Measurements from ENCODE around the gene RNASE1.
"Not testable (repeated sequence)": the region's sequence is repeated elsewhere in the genome, so short reads cannot be mapped to it uniquely, and the experiment has no call there.

RNASE1 gene

DNA sequence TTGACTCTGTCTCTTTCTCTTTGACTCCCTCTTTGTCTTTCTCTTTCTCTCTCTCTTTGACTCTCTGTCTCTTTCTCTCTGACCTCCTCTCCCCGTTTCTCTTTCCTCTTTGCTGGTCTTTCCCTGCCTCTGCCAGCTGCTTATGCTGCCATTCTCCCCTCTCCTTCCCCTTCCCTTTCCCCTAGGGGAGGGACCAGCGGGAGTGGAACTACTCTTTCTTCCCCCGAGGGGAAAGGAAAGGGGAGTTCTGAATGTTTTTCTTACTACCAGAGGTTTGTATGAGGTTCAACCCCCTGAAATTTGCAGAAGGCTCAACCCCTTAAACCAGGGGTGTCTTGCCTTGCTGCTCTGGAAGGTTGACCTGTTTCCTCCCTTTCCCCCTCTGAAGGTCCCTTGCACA, 24.7 kb upstream of the RNASE1 start:
- Histone ChIP-seq H3K9me3 (peaks cover 15% of the 10 kb centered on the region), H4K20me1 (no peaks in the 10 kb centered on the region), H3K36me3 (no peaks in the 10 kb centered on the region), H3K27ac (no peak overlapping the region), H3K9ac (no peak overlapping the region), H3K4me2 (no peak overlapping the region), H3K27me3 (no peaks in the 10 kb centered on the region), H3K4me1 (no peaks in the 10 kb centered on the region), H3K4me3 (no peak overlapping the region)
- no peak for TF ChIP-seq Cebpa-rat (IDR thresholded peaks at IDR 0.05)

DNA sequence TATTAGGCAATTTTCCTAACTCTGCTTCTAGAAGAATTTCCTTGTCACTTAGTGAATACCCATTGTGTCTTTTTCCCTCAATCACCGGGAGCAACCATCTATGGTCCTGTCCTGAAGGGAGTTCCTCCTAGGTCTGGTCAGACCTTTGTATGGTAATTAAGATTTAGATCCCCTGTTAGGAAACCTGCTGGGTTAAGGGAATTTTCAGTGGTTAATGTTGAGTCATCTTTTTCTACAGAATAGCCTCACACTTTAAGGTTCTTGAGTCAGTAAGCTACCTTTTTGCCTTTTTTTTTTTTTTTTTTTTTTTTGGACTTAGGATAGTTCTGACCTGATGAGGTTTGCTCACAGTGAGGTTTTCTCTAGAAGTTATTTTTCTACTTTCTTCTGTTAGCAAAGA, 24.0 kb upstream of the RNASE1 start:
- H3K36me3 ChIP-seq, H3K27ac ChIP-seq, H3K27me3 ChIP-seq, H3K4me1 ChIP-seq, H3K4me3 ChIP-seq, H3K9ac ChIP-seq, H4K20me1 ChIP-seq, H3K4me2 ChIP-seq: not testable (repeated sequence)
- peaks cover 15% of the 10 kb centered on the region for H3K9me3 ChIP-seq

- H3K9ac ChIP-seq: no peak overlapping the region
- H3K9me3 ChIP-seq: peaks cover 10% of the 10 kb centered on the region
- no peak overlapping the region for H3K4me2 ChIP-seq
These were observed 21.2 kb upstream of the RNASE1 start for GRCh38 chr14:20823859-20824258.

DNA sequence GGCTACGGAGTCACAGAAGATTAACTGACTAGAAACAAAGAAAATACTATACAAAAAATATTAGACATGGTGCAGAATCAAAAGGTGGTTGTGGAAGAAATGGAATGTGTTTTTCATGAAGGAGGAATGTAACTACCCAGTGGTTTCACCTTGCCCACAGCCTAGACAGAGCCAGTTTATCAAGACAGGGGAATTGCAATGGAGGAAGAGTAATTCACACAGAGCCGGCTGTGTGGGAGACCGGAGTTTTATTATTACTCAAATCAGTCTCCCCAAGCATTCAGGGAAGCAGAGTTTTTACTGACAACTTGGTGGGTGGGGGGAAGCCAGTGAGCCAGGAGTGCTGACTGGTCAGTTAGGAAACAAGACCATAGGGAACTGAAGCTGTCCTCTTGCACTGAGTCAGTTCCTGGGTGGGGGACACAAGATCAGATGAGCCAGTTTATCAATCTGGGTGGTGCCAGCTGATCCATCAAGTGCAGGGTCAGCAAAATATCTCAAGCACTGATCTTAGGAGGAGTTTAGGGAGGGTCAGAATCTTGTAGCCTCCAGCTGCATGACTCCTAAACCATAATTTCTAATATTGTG, 19.0 kb upstream of the RNASE1 start:
- H3K9ac ChIP-seq, H3K27ac ChIP-seq, H4K20me1 ChIP-seq, H3K36me3 ChIP-seq, H3K9me3 ChIP-seq, H3K27me3 ChIP-seq, H3K4me3 ChIP-seq, H3K4me2 ChIP-seq: not testable (repeated sequence)
- H3K4me1 ChIP-seq: peaks cover 10% of the 10 kb centered on the region

More at GRCh38 chr14:20823859-20824258, 21.2 kb upstream of the RNASE1 start:
- no peak overlapping the region for H3K27ac ChIP-seq
- no peak overlapping the region for H3K4me3 ChIP-seq
- no peaks in the 10 kb centered on the region for H3K36me3 ChIP-seq
- no peak for TF ChIP-seq Cebpa-rat (IDR thresholded peaks at IDR 0.05)
- no peaks in the 10 kb centered on the region for H4K20me1 ChIP-seq
- H3K4me1 ChIP-seq: no peaks in the 10 kb centered on the region
- H3K27me3 ChIP-seq: no peaks in the 10 kb centered on the region

- Histone ChIP-seq H3K27ac (no peak overlapping the region), H3K36me3 (no peaks in the 10 kb centered on the region), H3K9ac (no peak overlapping the region), H3K27me3 (no peaks in the 10 kb centered on the region), H3K4me2 (no peak overlapping the region), H3K4me1 (peaks cover 11% of the 10 kb centered on the region), H3K9me3 (no peaks in the 10 kb centered on the region), H3K4me3 (no peak overlapping the region), H4K20me1 (no peaks in the 10 kb centered on the region)
- TF ChIP-seq Cebpa-rat (IDR thresholded peaks at IDR 0.05): no peak
These were observed 17.6 kb upstream of the RNASE1 start for GRCh38 chr14:20820063-20820904.

DNA sequence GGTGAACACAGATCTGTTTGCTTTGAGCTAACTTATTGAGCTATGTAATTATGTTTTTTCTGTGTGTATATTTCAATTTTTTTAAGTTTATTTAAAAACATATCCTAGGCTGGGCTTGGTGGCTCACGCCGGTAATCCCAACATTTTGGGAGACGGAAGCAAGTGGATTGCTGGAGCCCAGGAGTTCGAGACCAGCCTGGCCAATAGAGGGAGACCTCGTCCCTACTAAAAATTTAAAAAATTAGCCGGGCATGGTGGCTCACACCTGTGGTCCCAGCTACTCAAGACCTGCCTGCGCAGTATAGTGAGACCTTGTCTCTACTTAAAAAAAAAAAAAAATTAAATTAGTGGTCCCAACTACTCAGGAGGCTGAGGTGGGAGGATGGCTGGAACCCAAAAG, 16.2 kb upstream of the RNASE1 start:
- no peak overlapping the region for H3K4me3 ChIP-seq
- H3K9ac ChIP-seq: no peak overlapping the region
- H3K36me3 ChIP-seq: no peaks in the 10 kb centered on the region
- no peaks in the 10 kb centered on the region for H3K27me3 ChIP-seq
- H3K4me1 ChIP-seq: peaks cover 11% of the 10 kb centered on the region
- TF ChIP-seq Cebpa-rat (IDR thresholded peaks at IDR 0.05): no peak
- H3K27ac ChIP-seq: no peak overlapping the region
- no peak overlapping the region for H3K4me2 ChIP-seq
- no peaks in the 10 kb centered on the region for H3K9me3 ChIP-seq
- no peaks in the 10 kb centered on the region for H4K20me1 ChIP-seq

DNA sequence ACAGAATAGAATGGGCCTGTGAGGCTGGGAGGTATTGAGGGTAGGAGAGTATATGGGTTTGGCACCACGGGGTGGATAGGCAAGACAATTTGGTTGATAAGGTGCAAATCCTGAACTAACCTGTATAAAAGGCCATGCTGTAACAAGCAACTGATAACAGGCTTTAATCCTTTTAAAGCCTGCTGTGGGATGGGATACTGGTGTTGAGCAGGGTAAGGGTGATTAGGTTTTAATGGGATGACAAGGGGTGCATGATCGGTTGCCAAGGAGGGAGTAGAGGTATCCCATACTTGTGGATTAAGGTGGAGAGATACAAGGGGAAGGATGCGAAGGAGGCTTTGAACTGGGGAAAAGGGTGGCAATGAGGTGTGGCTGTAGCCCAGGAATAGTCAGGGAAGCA, 13.3 kb upstream of the RNASE1 start:
- H3K9me3 ChIP-seq, H3K4me3 ChIP-seq, H3K27ac ChIP-seq, H3K9ac ChIP-seq, H3K4me2 ChIP-seq, H3K36me3 ChIP-seq, H4K20me1 ChIP-seq, H3K27me3 ChIP-seq: not testable (repeated sequence)
- H3K4me1 ChIP-seq: peaks cover 18% of the 10 kb centered on the region

DNA sequence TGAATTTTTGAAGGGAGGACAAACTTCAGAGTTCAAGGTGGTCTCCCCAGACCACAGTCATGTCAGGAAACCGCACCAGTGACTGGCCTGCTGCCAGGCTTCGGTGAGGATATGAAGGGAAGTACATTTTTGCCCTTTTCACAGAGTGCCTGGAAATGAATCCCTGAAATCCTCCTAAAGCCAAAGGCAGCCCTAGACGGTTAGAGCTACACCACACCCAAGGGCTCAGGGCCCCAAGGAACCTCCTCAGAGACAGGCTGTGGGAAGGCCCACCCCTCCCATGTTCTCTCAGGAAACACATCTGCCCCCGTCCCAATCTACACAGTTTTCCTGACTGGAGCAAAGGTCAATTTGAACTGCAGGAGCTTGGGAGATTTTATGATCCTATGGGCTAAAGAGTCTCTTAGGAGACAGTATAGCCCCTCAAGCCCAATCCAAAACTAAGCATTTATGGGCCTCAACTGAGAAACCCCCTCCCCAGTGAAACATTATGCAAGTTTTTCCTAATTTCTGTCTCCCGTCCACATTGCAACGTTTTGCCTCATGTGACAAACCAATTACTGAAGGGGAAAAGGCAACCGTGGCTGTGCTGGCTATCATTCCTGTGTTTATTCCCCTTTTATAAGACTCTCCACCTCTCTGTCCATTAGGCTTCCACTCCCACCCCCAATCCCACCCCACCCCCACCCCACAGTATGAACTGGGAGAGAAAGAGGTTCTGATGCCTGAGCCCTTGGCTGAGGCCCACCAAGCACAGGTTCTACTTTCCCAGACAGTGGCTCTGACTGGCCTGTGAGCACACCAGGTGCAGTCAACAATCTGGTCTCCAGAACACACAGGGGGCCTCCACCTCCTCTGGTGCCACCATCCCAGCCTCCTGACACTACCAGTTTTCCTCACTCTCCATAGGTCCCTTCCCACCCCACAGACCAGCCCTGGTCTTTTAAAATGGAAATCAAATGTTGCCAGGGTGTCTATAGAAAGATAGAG, 9.6 kb upstream of the RNASE1 start:
- Histone ChIP-seq H3K4me2 (peak overlapping the region; percentile 24; the same call in 1 of the 2 replicates), H3K9ac (no peak overlapping the region), H3K9me3 (no peaks in the 10 kb centered on the region), H3K27me3 (no peaks in the 10 kb centered on the region), H4K20me1 (no peaks in the 10 kb centered on the region), H3K4me1 (peaks cover 14% of the 10 kb centered on the region), H3K27ac (no peak overlapping the region), H3K36me3 (no peaks in the 10 kb centered on the region), H3K4me3 (no peak overlapping the region)
- TF ChIP-seq Cebpa-rat (IDR thresholded peaks at IDR 0.05): no peak

DNA sequence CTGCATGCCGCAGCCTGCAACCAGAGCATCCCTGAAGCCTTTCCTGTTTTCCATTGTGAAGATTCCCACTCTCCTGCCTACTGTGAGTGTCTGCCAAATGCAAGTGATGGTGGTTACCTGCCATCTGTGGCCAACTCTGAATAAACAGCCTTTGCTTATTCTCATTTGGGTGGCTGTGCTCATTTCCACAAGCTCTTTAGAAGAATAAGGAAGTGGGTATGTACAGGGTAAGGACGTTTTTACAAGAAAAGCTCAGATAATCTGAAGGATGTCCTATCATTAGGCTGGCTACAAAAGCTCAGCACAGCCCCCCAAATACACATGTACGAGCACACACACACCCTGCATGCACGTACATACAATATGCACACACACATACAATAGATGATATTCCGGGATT, 7.3 kb upstream of the RNASE1 start:
- no peaks in the 10 kb centered on the region for H3K27me3 ChIP-seq
- H3K27ac ChIP-seq: no peak overlapping the region
- H3K4me2 ChIP-seq: no peak overlapping the region
- TF ChIP-seq Cebpa-rat (IDR thresholded peaks at IDR 0.05): no peak
- H3K4me1 ChIP-seq: peaks cover 6% of the 10 kb centered on the region
- no peak overlapping the region for H3K4me3 ChIP-seq
- H4K20me1 ChIP-seq: no peaks in the 10 kb centered on the region
- H3K9me3 ChIP-seq: no peaks in the 10 kb centered on the region
- no peak overlapping the region for H3K9ac ChIP-seq
- no peaks in the 10 kb centered on the region for H3K36me3 ChIP-seq

- H3K9ac ChIP-seq: no peak overlapping the region
- no peak overlapping the region for H3K27ac ChIP-seq
- no peaks in the 10 kb centered on the region for H3K9me3 ChIP-seq
- no peaks in the 10 kb centered on the region for H3K36me3 ChIP-seq
- no peaks in the 10 kb centered on the region for H3K27me3 ChIP-seq
- H3K4me2 ChIP-seq: no peak overlapping the region
- no peak for TF ChIP-seq Cebpa-rat (IDR thresholded peaks at IDR 0.05)
- H4K20me1 ChIP-seq: no peaks in the 10 kb centered on the region
- peaks cover 6% of the 10 kb centered on the region for H3K4me1 ChIP-seq
- H3K4me3 ChIP-seq: no peak overlapping the region
These were observed 5.5 kb upstream of the RNASE1 start for GRCh38 chr14:20808162-20808483.

Data from BLaER1 (cell line).